ENCODE measurements around the gene MAPK10.
"Not testable (repeated sequence)": the region's sequence is repeated elsewhere in the genome, so short reads cannot be mapped to it uniquely, and the experiment has no call there.

The MAPK10 gene

GRCh38 chr4:86184901-86185285 is 175.0 kb downstream of the MAPK10 start:
- no peak for DNase-seq (ENCODE audit: low spot score)

GRCh38 chr4:86184216-86184900 is 175.5 kb downstream of the MAPK10 start:
- DNase-seq (ENCODE audit: low spot score), result no peak

GRCh38 chr4:86181585-86181984 is 178.3 kb downstream of the MAPK10 start:
- DNase-seq (ENCODE audit: low spot score), result no peak

GRCh38 chr4:86178211-86178610 is 181.6 kb downstream of the MAPK10 start:
- no peak for DNase-seq (ENCODE audit: low spot score)

- no peak for DNase-seq (ENCODE audit: low spot score)
These were observed 185.3 kb downstream of the MAPK10 start for GRCh38 chr4:86174506-86174905.

- not testable (repeated sequence) for DNase-seq (ENCODE audit: low spot score)
These were observed 191.5 kb downstream of the MAPK10 start for GRCh38 chr4:86168335-86168734.

GRCh38 chr4:86160426-86160825 is 199.4 kb downstream of the MAPK10 start:
- no peak for DNase-seq (ENCODE audit: low spot score)

- DNase-seq (ENCODE audit: low spot score), result no peak
These were observed 200.6 kb downstream of the MAPK10 start for GRCh38 chr4:86159216-86159615.

- DNase-seq (ENCODE audit: low spot score), result no peak
These were observed 203.3 kb downstream of the MAPK10 start for GRCh38 chr4:86156531-86156930.

- DNase-seq (ENCODE audit: low spot score), result no peak
These were observed 204.1 kb downstream of the MAPK10 start for GRCh38 chr4:86155766-86156165.

- no peak for DNase-seq (ENCODE audit: low spot score)
These were observed 207.4 kb downstream of the MAPK10 start for GRCh38 chr4:86152454-86152853.

- DNase-seq (ENCODE audit: low spot score), result no peak
These were observed 208.7 kb downstream of the MAPK10 start for GRCh38 chr4:86151196-86151595.

- DNase-seq (ENCODE audit: low spot score), result no peak
These were observed 218.7 kb downstream of the MAPK10 start for GRCh38 chr4:86141161-86141560.

- DNase-seq (ENCODE audit: low spot score), result no peak
These were observed 227.4 kb downstream of the MAPK10 start for GRCh38 chr4:86132468-86132867.

GRCh38 chr4:86131456-86131855 is 228.4 kb downstream of the MAPK10 start:
- no peak for DNase-seq (ENCODE audit: low spot score)

GRCh38 chr4:86130160-86130933 is 229.5 kb downstream of the MAPK10 start:
- DNase-seq (ENCODE audit: low spot score), result no peak

GRCh38 chr4:86129546-86129945 is 230.3 kb downstream of the MAPK10 start:
- no peak for DNase-seq (ENCODE audit: low spot score)

GRCh38 chr4:86122404-86122803 is 237.4 kb downstream of the MAPK10 start:
- no peak for DNase-seq (ENCODE audit: low spot score)

GRCh38 chr4:86118711-86119110 is 241.1 kb downstream of the MAPK10 start:
- DNase-seq (ENCODE audit: low spot score), result no peak

- no peak for DNase-seq (ENCODE audit: low spot score)
These were observed 242.0 kb downstream of the MAPK10 start for GRCh38 chr4:86117705-86118302.

GRCh38 chr4:86114563-86114962 is 245.3 kb downstream of the MAPK10 start:
- DNase-seq (ENCODE audit: low spot score), result no peak

- DNase-seq (ENCODE audit: low spot score), result no peak
These were observed 251.0 kb downstream of the MAPK10 start for GRCh38 chr4:86108834-86109233.

GRCh38 chr4:86108137-86108536 is 251.7 kb downstream of the MAPK10 start:
- no peak for DNase-seq (ENCODE audit: low spot score)

Data from globus pallidus (tissue), 1 donor.